KOPT-K1 (cell line): ENCODE data around the gene FADS3.

Experiments
- H3K27ac ChIP-seq: fragments of 200-600 bp; sonication (generic); 2 replicates; pipeline ENCODE4 v1.5.1; 2016; ENCODE audit warnings: antibody characterized with exemption, mild to moderate bottlenecking, low read depth, low read length; ENCODE audit not compliant: poor library complexity, severe bottlenecking
- H3K36me3 ChIP-seq: fragments of 200-600 bp; sonication (generic); 2 replicates; pipeline ENCODE4 v1.5.1; 2017; ENCODE audit warnings: antibody characterized with exemption, mild to moderate bottlenecking, low read length, moderate library complexity; ENCODE audit not compliant: insufficient read depth
- H3K9me3 ChIP-seq: fragments of 200-600 bp; sonication (generic); 2 replicates; pipeline ENCODE4 v1.5.1; 2017; ENCODE audit warnings: antibody characterized with exemption, low read length, mild to moderate bottlenecking; ENCODE audit not compliant: insufficient read depth, poor library complexity, severe bottlenecking

Gene FADS3

DNA sequence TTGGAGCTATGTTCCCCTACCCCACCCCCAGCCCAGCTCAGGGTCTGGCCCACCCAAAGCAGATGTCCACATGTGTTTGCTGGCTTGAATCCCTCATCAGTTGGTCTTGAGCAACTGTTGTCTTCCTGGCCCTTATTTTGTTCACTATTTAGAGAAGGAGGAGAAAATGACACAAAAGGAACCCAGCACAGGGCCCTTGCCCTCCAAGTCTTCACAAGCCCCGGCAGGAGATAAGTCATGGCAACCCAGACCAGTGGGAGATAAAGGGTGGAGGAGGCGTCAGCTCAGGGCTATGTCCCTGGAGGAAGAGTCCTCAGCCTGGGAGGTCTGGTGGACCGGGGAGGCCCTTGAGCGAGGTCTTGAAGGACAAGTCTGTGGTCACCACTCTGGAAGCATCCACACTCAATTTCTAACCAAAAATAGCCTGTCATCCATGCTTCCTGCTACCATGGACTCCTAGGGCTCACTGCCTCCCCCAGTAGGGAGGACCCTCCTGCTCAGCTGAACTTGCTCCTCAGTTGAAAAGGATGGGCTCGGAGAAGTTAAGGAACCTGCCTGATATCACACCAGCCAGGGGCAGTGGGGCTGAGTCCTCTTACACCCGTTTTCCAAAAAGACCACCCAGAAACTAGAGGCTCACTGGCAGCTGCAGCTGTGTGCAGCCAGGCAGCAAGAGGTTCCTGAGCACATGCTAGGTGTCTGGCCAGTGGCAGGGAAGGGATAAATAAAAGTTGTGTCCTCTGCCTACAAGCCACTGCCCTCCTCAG lies 27.8 kb upstream of the FADS3 start:
- no peaks in the 10 kb centered on the region for H3K36me3 ChIP-seq
- no peak overlapping the region for H3K27ac ChIP-seq

DNA sequence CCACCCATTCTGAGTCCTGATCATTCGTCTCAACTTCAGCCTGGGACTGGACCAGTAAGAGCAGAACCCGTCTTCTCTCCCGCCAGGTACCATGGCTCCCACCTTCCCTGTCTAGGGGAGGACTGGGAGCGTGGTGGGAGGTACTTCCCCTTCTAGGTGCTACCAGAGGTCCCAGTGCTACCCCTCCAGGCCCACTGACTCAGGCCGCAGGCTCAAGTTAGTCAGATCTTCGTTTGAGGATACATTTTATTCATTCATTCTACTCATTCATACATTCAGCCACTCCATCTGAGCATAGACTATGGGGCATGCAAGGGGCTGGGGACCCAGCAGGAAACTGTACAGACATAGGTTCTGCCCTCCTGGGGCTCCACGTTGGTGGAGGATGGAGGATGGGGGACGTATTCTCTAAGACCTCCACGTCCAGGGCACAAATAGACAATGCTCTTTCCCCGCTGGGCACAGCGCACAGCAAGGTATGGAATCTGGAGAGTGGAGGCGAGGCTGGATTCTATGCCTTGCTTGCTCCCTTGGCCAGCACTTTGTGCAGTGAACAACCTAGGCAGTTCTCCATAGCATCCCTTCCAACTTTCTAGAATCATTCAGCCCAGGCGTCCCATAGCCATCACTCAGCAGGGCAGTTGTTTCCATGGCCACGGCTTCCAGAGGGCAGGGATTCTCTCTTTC lies 27.0 kb upstream of the FADS3 start:
- Histone ChIP-seq H3K27ac (no peak overlapping the region), H3K9me3 (no peaks in the 10 kb centered on the region), H3K36me3 (no peaks in the 10 kb centered on the region)

More for the DNA sequence above, 27.8 kb upstream of the FADS3 start:
- H3K9me3 ChIP-seq = no peaks in the 10 kb centered on the region

- Histone ChIP-seq H3K27ac (no peak within 1 kb of the TSS), H3K9me3 (no peaks in the 10 kb centered on the region), H3K36me3 (no peaks in the 10 kb centered on the region)
These were observed 26.2 kb upstream of the FADS3 start, which contains the start of gene RAB3IL1 for GRCh38 chr11:61917334-61918109. Gene RAB3IL1, minus strand, starts transcription at chr11:61917566. Its CDS starts 199 bp downstream, at chr11:61917367.

DNA sequence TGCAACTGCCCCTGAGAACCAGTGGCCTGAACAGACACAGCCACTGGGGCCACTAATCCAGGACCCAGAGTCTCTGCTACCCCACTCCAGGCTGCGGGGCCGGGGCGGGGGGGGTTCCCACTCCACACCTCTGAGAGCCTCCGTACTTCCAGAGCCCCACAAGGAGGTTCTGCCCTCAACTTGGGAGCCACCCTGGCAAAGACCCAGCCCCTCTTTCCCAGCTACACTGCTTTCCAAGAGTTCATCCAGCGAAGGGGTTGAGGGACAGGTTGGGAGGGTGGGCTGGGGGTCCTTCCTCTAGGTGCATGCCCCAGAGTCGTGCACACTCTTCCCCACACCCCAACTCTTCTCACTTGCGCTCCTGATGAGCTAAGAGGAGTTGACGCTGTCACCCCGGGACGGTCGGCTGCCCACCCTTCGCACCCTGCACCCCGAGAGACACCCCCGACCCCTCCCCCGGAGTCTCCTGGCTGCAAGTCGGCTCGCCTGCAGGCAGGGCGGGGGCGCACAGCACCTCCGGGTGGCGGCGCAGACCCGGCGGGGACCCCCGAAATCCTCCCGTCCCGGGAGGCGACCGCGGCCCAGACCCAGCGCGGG lies 25.5 kb upstream of the FADS3 start:
- no peaks in the 10 kb centered on the region for H3K36me3 ChIP-seq
- H3K9me3 ChIP-seq = no peaks in the 10 kb centered on the region
- H3K27ac ChIP-seq = no peak overlapping the region

- Histone ChIP-seq H3K27ac (no peak overlapping the region), H3K9me3 (no peaks in the 10 kb centered on the region), H3K36me3 (no peaks in the 10 kb centered on the region)
These were observed 23.3 kb upstream of the FADS3 start for GRCh38 chr11:61914471-61915171.

- Histone ChIP-seq H3K9me3 (no peaks in the 10 kb centered on the region), H3K36me3 (no peaks in the 10 kb centered on the region), H3K27ac (no peak overlapping the region)
These were observed 22.5 kb upstream of the FADS3 start for GRCh38 chr11:61913699-61914395.

- no peaks in the 10 kb centered on the region for H3K9me3 ChIP-seq
- H3K27ac ChIP-seq = no peak overlapping the region
- no peaks in the 10 kb centered on the region for H3K36me3 ChIP-seq
These were observed 21.8 kb upstream of the FADS3 start for GRCh38 chr11:61912991-61913698.

GRCh38 chr11:61912530-61912898 lies 21.2 kb upstream of the FADS3 start:
- H3K9me3 ChIP-seq = no peaks in the 10 kb centered on the region
- no peaks in the 10 kb centered on the region for H3K36me3 ChIP-seq
- H3K27ac ChIP-seq = no peak overlapping the region

DNA sequence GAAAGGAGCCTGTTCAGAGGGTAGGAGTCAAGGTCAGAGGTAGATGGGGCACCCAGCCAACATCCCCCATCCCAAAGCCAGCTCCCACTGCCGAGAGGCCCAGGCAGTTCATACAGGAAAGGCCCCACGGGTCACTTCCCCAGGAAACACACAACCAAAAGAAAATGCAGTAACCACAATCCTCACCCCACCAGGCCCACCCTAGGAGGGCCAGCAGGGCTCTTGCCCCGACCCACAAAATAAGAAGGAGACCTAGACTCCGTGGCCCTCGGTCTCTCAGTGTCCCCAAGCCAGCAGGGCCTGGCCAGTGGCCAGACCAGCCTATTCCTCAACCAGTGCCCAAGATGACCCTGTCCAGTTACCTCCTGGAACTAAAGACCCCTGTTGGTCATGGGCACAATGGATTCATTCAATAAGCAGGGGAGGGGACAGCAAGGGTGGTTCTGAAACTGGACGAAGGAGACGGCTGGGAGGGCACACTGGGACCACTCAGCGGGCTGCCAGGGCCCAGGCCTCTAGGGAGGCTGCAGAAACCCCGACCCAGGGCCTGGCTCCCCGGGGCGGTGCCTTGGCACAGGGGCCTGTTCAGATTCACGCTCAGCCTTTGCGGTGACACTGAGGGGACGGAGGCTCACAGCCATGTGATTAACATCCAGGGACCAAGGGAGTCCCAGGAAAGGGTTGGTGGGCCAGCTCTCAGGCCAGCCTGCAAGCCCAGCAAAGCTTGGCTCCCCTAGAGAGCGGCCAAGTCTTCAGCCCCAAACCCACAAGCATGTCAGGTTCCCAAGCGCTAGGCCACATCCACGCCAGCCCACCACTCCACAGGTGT lies 20.6 kb upstream of the FADS3 start:
- Histone ChIP-seq H3K9me3 (no peaks in the 10 kb centered on the region), H3K27ac (no peak overlapping the region), H3K36me3 (no peaks in the 10 kb centered on the region)

GRCh38 chr11:61911128-61911700 lies 19.9 kb upstream of the FADS3 start:
- Histone ChIP-seq H3K27ac (no peak overlapping the region), H3K9me3 (no peaks in the 10 kb centered on the region), H3K36me3 (no peaks in the 10 kb centered on the region)

GRCh38 chr11:61910187-61911127 lies 19.1 kb upstream of the FADS3 start:
- Histone ChIP-seq H3K9me3 (no peaks in the 10 kb centered on the region), H3K36me3 (no peaks in the 10 kb centered on the region)

More at GRCh38 chr11:61910187-61911127, 19.1 kb upstream of the FADS3 start:
- no peak overlapping the region for H3K27ac ChIP-seq
